Activated CD4-positive, alpha-beta memory T cell treated with anti-CD3 and anti-CD28 coated beads, Interleukin-2, amount 10 ng/mL, durations not matched to agents 7 days and 5 days (primary cell): ENCODE results near the gene CCDC102A. TPM values are rescaled to one million over a fixed set of nuclear protein-coding genes. Genes with fewer than 3 reads are reported as not detected.

Experiments used
- CTCF ChIA-PET: fragments of 350-600 bp; sonication (Branson Sonifier 250); formaldehyde crosslinking; loops from one replicate; lab custom pipeline; 2021; ENCODE audit warnings: antibody characterized with exemption, inconsistent platforms; lab: Charles Lee
- POLR2A ChIA-PET: fragments of 350-600 bp; sonication (Branson Sonifier 250); formaldehyde crosslinking; loops from one replicate; lab custom pipeline; 2021; ENCODE audit warnings: antibody characterized with exemption; lab: Charles Lee
- DNase-seq: peaks from one replicate; pipeline ENCODE4 v3.0.0-alpha.2; 2020
- H3K27ac Mint-ChIP-seq: one replicate; pipeline ENCODE4 v1.8.0; 2021; ENCODE audit warnings: mild to moderate bottlenecking, mixed read lengths
- H3K27me3 Mint-ChIP-seq: one replicate; pipeline ENCODE4 v1.8.0; 2021; ENCODE audit warnings: mixed read lengths
- H3K36me3 Mint-ChIP-seq: one replicate; pipeline ENCODE4 v1.8.0; 2021; ENCODE audit warnings: low read depth, mixed read lengths
- H3K4me1 Mint-ChIP-seq: one replicate; pipeline ENCODE4 v1.8.0; 2021; ENCODE audit warnings: mixed read lengths
- H3K4me3 Mint-ChIP-seq: one replicate; pipeline ENCODE4 v1.8.0; 2021; ENCODE audit warnings: mild to moderate bottlenecking, mixed read lengths
- H3K9me3 Mint-ChIP-seq: one replicate; pipeline ENCODE4 v1.8.0; 2021; ENCODE audit warnings: mixed read lengths
- total RNA-seq, 2 experiments: library from RNA; stranded (reverse); gene quantifications; one replicate each; pipeline ENCODE4 v1.2.3, GENCODE V29; 2021

CCDC102A gene
- total RNA-seq, 2 experiments from 2014 or later: 9.1 to 9.7 TPM

DNA sequence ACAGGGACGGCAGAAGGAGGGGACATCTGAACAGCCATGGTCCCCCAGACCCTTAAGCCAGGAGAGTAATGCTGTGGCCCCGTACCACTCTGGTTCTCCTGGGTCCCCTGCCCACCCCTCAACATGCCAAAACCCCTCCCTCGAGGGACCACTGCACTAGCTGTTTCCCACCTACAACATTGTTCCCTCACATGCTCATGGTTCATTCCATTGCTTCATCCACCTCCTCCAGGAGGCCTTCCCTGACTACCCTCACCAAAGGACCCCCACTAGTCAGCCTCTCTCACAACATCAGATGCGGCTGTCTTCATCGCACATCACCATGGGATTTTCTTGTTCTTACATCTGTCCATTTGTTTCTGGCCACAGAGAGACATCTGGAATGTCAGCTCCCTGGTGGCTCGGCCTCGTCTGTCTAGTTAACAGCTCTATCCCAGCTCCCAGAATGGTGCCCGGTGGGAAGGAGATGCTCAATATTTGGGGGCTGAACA lies 51.8 kb downstream of the CCDC102A start:
- Mint-ChIP-seq H3K4me3 (no peak overlapping the region), H3K9me3 (no peaks in the 10 kb centered on the region), H3K4me1 (peaks cover 18% of the 10 kb centered on the region), H3K36me3 (no peaks in the 10 kb centered on the region), H3K27ac (no peak overlapping the region), H3K27me3 (peaks cover 11% of the 10 kb centered on the region)
- ChIA-PET CTCF (interaction anchor here (1.0 to 3.1 kb wide), 2 partner anchors 20 to 22 kb away, joined by 3 to 12 read pairs; partner anchors contain the start of gene POLR2C), POLR2A (interaction anchor here (0.9 to 3.7 kb wide), 3 partner anchors 22 to 53 kb away, joined by 3 to 23 read pairs (median 4); partner anchors contain the start of genes CCDC102A, CIAPIN1, COQ9 and POLR2C)
- no peak for DNase-seq

DNA sequence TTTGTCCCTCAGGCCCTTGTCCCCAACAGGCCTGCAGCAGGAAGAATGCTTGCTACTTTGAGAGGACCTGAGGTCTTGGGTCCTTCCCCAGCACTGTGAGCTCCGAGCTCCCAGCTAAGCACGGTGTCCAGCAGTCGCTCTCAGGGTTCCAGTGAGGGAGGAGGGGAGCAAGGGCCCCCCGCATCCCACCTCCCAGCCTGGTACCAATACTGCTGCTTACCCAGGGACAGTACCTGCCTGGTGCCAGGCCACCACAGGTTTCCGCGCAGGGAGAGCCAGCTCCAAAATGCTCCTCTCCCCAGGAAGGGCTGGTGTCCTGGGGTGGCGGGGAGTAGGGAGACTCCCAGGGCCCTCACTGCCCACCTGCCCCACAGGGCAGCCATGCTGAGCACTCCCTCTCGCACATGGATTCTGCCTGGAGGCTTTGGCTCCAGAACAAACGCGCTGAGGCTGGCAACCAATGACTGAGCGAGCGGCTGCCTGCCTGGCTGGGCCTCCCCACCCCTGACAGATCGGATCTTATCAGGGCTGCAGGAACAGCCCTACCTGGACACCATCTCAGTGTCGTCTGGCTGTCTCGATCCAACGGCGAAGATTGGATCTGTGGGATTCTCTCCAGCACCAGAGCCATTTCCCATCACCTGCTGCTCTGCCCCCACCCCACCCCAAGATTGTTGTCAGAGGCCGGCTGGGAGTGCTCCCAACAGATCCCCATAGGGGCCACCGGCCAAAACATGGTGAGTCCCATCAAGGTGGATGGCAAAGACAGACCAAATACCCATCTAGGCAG lies 52.5 kb downstream of the CCDC102A start:
- CTCF ChIA-PET: interaction anchor here (1.6 to 3.1 kb wide), 2 partner anchors 22 to 36 kb away, joined by 6 to 12 read pairs; partner anchors contain the start of gene POLR2C

DNA sequence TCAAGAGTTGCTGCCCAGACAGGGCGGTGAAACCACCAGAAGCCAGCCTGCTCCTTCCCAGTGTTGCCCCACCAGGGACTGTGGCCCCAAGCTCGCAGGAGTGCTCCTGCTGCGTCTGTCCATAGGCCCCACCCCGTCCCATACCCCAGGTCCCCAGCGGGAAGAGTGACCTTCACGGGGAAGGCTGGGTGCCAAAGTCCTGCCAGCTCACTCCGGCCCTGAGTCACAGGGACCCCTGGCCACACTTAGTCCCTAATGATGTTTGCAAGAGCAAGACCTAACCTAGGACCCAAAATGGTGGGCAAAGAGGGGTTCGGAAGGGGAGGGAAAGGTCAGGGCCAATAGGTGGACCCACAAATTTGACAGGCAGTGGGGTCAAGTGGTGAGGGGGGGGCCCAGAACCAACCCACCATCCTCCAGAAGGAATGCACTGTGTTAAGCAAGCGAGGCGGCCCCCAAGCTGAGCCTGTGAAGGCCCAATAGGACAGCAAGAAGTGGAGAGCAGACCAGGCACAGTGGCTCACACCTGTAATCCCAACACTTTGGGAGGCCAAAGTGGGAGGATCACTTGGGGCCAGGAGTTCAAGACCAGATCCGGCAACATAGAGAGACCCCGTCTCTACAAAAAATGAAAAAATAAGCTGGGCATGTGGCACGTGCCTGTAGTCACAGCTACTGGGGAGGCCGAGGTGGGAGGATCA lies 53.4 kb downstream of the CCDC102A start:
- POLR2A ChIA-PET: interaction anchor here (0.7 kb wide), 1 partner anchor 20 kb away, joined by 3 read pairs; the partner anchor contains the start of gene POLR2C
- no peak for DNase-seq
- Mint-ChIP-seq H3K27me3 (peaks cover 11% of the 10 kb centered on the region), H3K27ac (no peak overlapping the region), H3K4me3 (no peak overlapping the region), H3K4me1 (peaks cover 18% of the 10 kb centered on the region), H3K36me3 (no peaks in the 10 kb centered on the region), H3K9me3 (no peaks in the 10 kb centered on the region)
- CTCF ChIA-PET: interaction anchor here (0.7 to 3.1 kb wide), 3 partner anchors 21 to 283 kb away, joined by 3 to 12 read pairs (median 6); partner anchors contain the start of gene POLR2C

More for the DNA sequence above, 52.5 kb downstream of the CCDC102A start:
- H3K4me1 Mint-ChIP-seq: peaks cover 18% of the 10 kb centered on the region
- POLR2A ChIA-PET: interaction anchor here (0.7 to 1.2 kb wide), 3 partner anchors 21 to 37 kb away, joined by 3 to 4 read pairs (median 3); partner anchors contain the start of genes CIAPIN1, COQ9 and POLR2C
- no peaks in the 10 kb centered on the region for H3K9me3 Mint-ChIP-seq
- H3K27me3 Mint-ChIP-seq: peaks cover 11% of the 10 kb centered on the region
- no peak for DNase-seq
- H3K4me3 Mint-ChIP-seq: no peak overlapping the region
- no peak overlapping the region for H3K27ac Mint-ChIP-seq
- no peaks in the 10 kb centered on the region for H3K36me3 Mint-ChIP-seq

DNA sequence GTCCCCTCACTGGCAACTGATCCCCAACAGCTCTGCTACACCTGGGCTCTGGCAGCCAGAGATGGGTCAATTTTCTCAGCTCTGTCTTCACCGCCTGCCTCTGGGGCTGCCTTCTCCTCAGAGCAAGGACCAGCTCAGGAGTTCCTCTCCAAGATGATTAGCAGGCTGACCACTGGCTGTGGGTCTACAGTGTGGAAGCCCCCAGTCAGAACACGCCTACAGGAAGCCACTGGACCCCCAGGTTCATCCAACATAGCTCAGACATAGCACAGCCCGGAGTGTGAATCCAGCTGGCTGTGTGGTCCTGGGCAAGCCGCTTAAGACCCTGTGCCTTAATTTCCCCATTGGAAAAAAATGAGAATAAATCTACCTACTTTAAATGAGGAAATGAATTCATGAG lies 55.0 kb downstream of the CCDC102A start:
- POLR2A ChIA-PET: interaction anchor here (1.0 kb wide), 1 partner anchor 44 kb away, joined by 4 read pairs; no protein-coding TSS in a partner anchor
- CTCF ChIA-PET: interaction anchor here (1.4 kb wide), 1 partner anchor 41 kb away, joined by 5 read pairs; no protein-coding TSS in a partner anchor
- no peak overlapping the region for H3K4me3 Mint-ChIP-seq
- peaks cover 11% of the 10 kb centered on the region for H3K27me3 Mint-ChIP-seq
- no peak for DNase-seq
- H3K27ac Mint-ChIP-seq: no peak overlapping the region
- peaks cover 14% of the 10 kb centered on the region for H3K4me1 Mint-ChIP-seq
- H3K9me3 Mint-ChIP-seq: no peaks in the 10 kb centered on the region
- H3K36me3 Mint-ChIP-seq: no peaks in the 10 kb centered on the region

DNA sequence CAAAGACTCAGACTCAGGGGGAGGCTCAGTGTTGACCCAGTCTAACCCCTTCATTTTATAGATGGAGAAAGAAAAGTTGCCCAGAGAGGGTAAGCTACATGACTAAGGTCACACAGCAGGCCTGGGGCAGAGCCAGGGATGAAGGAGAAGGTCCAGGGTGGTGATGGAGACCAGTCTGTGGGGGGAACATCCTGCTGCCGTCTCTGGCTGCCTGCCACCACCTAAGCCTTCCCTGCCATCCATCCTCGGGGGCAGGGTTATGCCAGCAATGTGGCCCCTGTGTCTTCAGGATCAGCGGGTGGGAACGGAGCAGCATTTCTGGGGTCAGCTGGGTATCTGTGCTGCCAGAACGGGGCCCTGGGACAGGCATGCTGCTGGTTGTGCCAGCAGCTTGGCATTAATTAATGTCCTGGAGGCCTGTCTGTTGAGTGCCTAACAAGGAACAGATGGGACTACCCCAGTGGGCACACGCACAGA lies 55.6 kb downstream of the CCDC102A start:
- H3K4me1 Mint-ChIP-seq: peaks cover 18% of the 10 kb centered on the region
- ChIA-PET CTCF (interaction anchor here (1.2 to 1.4 kb wide), 3 partner anchors 18 to 64 kb away, joined by 3 to 5 read pairs (median 4); partner anchors contain the start of gene POLR2C), POLR2A (interaction anchor here (1.0 kb wide), 1 partner anchor 45 kb away, joined by 4 read pairs; no protein-coding TSS in a partner anchor)
- no peak overlapping the region for H3K4me3 Mint-ChIP-seq
- no peaks in the 10 kb centered on the region for H3K9me3 Mint-ChIP-seq
- DNase-seq: no peak
- H3K27me3 Mint-ChIP-seq: peaks cover 11% of the 10 kb centered on the region
- no peaks in the 10 kb centered on the region for H3K36me3 Mint-ChIP-seq
- no peak overlapping the region for H3K27ac Mint-ChIP-seq

DNA sequence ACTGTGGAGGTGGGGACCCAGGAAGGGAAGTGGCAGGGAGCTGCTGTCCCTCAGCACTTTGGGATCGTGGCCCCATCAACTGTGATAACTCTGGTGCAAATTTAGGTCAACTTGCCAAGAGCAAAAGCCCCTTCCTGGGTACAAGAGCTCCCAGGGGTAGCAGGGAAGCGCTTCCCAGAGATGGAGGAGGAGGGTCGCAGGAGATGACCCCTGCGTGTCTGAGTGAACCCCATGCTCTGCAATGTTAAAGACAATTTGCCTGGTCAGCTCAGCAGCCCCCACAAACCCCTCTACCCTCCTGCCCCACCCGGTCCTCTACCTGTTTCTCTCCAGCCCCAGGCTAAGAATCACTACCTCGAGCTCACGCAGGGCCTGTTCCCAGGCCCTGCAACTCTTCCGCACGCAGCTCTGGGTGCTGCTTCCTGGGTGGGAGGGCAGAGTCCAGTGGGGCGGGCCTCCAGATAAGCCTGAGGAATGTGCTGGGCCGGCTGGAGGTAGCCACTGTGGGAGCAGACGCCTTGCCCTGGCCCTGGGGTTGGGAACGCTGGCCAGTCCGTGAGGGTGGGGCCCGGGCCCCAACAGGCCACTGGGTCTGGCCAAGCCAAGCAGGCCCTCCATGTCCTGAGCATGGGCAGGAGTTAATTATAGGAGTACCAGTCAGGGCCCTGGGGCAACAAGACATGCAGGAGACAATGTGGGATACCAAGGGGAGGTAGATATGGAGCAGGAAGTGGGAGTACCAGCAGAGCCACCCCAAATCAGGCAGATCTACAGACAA lies 56.2 kb downstream of the CCDC102A start:
- H3K27ac Mint-ChIP-seq: no peak overlapping the region
- no peak for DNase-seq
- peaks cover 6% of the 10 kb centered on the region for H3K27me3 Mint-ChIP-seq
- ChIA-PET POLR2A (no interaction called here), CTCF (interaction anchor here (1.2 to 1.6 kb wide), 4 partner anchors 18 to 63 kb away, joined by 3 to 5 read pairs (median 4); partner anchors contain the start of gene POLR2C)
- H3K9me3 Mint-ChIP-seq: no peaks in the 10 kb centered on the region
- H3K4me1 Mint-ChIP-seq: peaks cover 16% of the 10 kb centered on the region
- H3K4me3 Mint-ChIP-seq: no peak overlapping the region
- H3K36me3 Mint-ChIP-seq: no peaks in the 10 kb centered on the region

DNA sequence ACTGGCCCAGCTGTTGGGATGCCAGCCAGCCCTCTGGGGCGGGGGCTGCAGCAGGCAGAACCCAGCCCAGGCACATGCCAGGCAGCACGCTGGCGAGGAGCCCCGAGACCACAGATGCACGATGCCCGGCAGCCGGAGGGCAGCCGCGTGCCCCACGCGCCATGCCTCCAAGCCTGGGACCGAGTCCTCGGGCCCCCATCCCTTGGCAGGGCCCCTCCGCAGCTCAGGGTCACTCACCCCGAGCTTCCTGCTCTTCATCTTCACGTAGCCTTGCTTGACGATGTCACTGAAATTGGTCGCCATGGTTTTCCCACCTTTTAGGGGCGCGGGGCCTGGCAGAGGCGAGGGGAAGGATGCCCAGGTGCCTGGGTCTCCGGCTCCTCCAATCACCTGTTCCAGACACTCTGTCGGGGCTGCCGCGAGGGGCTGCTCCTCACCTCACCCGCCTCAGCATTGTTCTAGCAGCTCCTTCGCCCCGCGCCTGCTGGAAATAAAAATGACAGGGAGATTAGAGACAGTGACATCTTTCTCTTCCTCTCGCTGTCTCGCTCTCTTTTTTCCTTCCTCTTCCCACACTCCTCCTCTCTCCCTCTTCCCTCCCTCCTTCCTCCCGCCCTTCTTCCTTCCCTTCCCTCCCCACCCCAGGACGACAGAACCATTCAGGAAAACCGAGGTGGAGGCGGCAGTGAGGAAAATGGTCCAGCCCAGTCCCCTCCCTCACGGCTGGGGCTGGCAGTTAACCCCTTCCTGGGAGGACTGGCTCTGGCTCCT lies 57.0 kb downstream of the CCDC102A start:
- CTCF ChIA-PET: interaction anchor here (1.6 kb wide), 1 partner anchor 41 kb away, joined by 3 read pairs; no protein-coding TSS in a partner anchor
- Mint-ChIP-seq H3K4me1 (peaks cover 18% of the 10 kb centered on the region), H3K4me3 (no peak overlapping the region), H3K27me3 (no peaks in the 10 kb centered on the region), H3K36me3 (no peaks in the 10 kb centered on the region), H3K27ac (no peak overlapping the region), H3K9me3 (no peaks in the 10 kb centered on the region)
- POLR2A ChIA-PET: no interaction called here
- no peak for DNase-seq

DNA sequence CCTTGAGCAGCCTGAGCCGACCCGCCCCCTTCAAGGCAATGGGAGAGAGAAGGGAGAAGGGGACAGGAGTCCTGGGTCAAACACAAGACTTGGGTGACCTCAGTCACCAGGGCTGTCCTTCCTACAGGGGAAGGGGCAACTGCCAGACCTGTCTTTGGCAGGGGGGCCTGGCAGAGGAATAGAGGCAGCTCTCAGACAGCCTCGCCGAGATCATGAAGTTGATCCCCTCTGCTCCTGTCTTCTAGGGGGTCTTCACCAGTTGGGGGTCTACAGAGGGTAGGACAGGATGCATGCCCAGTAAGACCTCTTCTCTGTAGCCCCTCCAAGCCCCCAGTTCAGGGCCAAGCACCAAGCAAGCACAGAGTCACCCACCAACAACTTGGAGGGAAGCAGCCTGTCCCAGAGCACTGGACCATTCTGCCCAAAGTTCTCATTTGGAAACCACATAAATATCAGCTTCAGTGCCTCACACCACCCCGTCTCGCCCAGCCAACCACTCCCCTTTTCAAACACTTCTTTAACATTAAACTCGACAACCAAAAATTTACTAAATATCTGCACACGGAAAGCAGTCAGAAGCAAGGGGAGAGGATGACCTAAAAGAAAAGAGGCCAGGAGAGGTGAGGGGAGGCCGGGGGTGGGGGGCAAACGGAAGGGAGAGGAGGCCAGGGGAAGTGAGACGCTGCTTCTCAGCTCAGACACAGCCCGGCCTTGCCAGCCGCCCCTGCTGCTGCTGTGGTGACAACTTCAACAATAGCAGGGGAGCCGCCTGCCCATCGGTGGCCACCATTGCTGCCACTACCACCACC lies 57.8 kb downstream of the CCDC102A start:
- POLR2A ChIA-PET: no interaction called here
- Mint-ChIP-seq H3K9me3 (no peaks in the 10 kb centered on the region), H3K4me1 (peaks cover 18% of the 10 kb centered on the region), H3K27me3 (no peaks in the 10 kb centered on the region), H3K36me3 (no peaks in the 10 kb centered on the region), H3K27ac (no peak overlapping the region), H3K4me3 (no peak overlapping the region)
- CTCF ChIA-PET: interaction anchor here (0.5 to 1.6 kb wide), 2 partner anchors 41 to 172 kb away, joined by 3 to 4 read pairs; no protein-coding TSS in a partner anchor
- DNase-seq: no peak

DNA sequence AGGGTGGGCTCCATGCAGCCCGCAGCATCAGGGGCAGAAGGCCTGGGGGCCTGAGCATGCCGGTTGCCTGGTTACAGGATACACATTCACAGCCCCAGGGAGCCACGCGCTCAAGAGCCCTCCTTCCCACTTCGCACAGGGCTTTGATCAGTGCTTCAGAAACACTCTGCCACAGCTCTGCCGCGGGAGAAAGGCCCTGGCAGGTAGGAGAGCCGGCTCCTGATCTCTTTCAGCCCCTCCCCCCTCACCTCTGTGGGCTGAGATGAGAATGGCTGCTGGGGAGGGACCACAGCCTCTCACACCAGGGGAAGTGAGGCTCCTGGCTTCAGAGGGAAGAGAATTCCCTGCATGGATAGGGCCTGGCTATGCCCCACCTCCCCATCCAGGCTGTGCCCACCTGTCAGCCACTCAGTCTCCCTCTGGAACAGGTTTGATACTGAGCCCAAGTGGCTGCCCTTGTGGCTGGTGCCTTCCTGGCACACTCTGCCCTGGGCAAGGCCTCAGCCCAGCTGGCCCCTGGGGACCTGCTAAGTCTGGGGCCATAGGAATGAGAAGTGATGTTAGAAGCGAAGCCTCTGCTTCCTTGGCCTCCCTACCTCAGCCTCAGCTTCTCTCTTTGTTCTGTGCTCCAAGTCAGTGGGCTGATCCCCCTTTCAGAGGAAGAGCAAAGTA lies 58.7 kb downstream of the CCDC102A start:
- H3K27me3 Mint-ChIP-seq: no peaks in the 10 kb centered on the region
- peaks cover 18% of the 10 kb centered on the region for H3K4me1 Mint-ChIP-seq
- no peak overlapping the region for H3K4me3 Mint-ChIP-seq
- H3K36me3 Mint-ChIP-seq: no peaks in the 10 kb centered on the region
- ChIA-PET POLR2A (no interaction called here), CTCF (interaction anchor here (0.5 to 1.6 kb wide), 2 partner anchors 15 to 173 kb away, joined by 4 read pairs; partner anchors contain the start of gene POLR2C)
- H3K9me3 Mint-ChIP-seq: no peaks in the 10 kb centered on the region
- no peak for DNase-seq
- no peak overlapping the region for H3K27ac Mint-ChIP-seq
